Naive thymus-derived CD4-positive, alpha-beta T cell (primary cell): ENCODE measurements around the gene BPGM. TPM values are rescaled to one million over a fixed set of nuclear protein-coding genes. Genes with fewer than 3 reads are reported as not detected.
A peak's percentile ranks its signal among the peaks of the same experiment; 100 is the strongest.
"Not testable (repeated sequence)": the region's sequence is repeated elsewhere in the genome, so short reads cannot be mapped to it uniquely, and the experiment has no call there.

Experiments
- ATAC-seq: fragments of 150-1000 bp; cut with Tn5 transposase; 2 replicates; pipeline ENCODE4 v1.10.0; 2021; ENCODE audit warnings: mild to moderate bottlenecking, moderate library complexity
- CTCF ChIA-PET: fragments of 350-600 bp; sonication (Branson Sonifier 250); formaldehyde crosslinking; loops from one replicate; lab custom pipeline; 2021; ENCODE audit warnings: antibody characterized with exemption; lab: Charles Lee
- POLR2A ChIA-PET: fragments of 350-600 bp; sonication (Branson Sonifier 250); formaldehyde crosslinking; loops from one replicate; lab custom pipeline; 2021; ENCODE audit warnings: antibody characterized with exemption, inconsistent platforms; lab: Charles Lee
- DNase-seq, 9 donors: peaks; one replicate each; pipeline versions ENCODE4 v3.0.0 to v3.0.0-alpha.2; 2020 to 2022; ENCODE audit warnings: mixed read lengths in 1 of 9
- H3K27ac ChIP-seq: one replicate; pipeline ENCODE4 v1.7.0; 2013; ENCODE audit warnings: mild to moderate bottlenecking, low read depth, low read length, moderate library complexity
- H3K27me3 ChIP-seq, 2 donors: one replicate each; pipeline ENCODE4 v1.7.0; 2013; ENCODE audit warnings: low read length in 2 of 2, mild to moderate bottlenecking in 2 of 2, moderate library complexity in 2 of 2; ENCODE audit not compliant: control insufficient read depth in 2 of 2, insufficient read depth in 2 of 2
- H3K36me3 ChIP-seq, 3 experiments: 1 replicate in 2 of 3; 2 replicates in 1 of 3; pipeline ENCODE4 v1.7.0; 2013; ENCODE audit warnings: low read length in 3 of 3, mild to moderate bottlenecking in 3 of 3, moderate library complexity in 1 of 3; ENCODE audit not compliant: insufficient read depth in 3 of 3, control insufficient read depth in 2 of 3
- H3K4me1 ChIP-seq, 2 donors: one replicate each; pipeline ENCODE4 v1.7.0; 2013; ENCODE audit warnings: low read length in 2 of 2, mild to moderate bottlenecking in 2 of 2, moderate library complexity in 1 of 2; ENCODE audit not compliant: control insufficient read depth in 2 of 2, insufficient read depth in 2 of 2
- H3K4me3 ChIP-seq: 2 replicates; pipeline ENCODE4 v1.7.0; 2013; ENCODE audit warnings: mild to moderate bottlenecking, low read length
- H3K9me3 ChIP-seq, 3 experiments: 1 replicate in 2 of 3; 2 replicates in 1 of 3; pipeline ENCODE4 v1.7.0; 2013; ENCODE audit warnings: low read length in 3 of 3; ENCODE audit not compliant: control insufficient read depth in 2 of 3
- H3K27ac Mint-ChIP-seq, 9 donors: one replicate each; pipeline ENCODE4 v1.8.0; 2020 to 2022; ENCODE audit warnings: mixed read lengths in 9 of 9, mild to moderate bottlenecking in 8 of 9, moderate library complexity in 5 of 9, inconsistent platforms in 2 of 9
- H3K27me3 Mint-ChIP-seq, 5 donors: one replicate each; pipeline ENCODE4 v1.8.0; 2021 to 2022; ENCODE audit warnings: mixed read lengths in 5 of 5, mild to moderate bottlenecking in 1 of 5
- H3K36me3 Mint-ChIP-seq, 5 donors: one replicate each; pipeline ENCODE4 v1.8.0; 2020 to 2022; ENCODE audit warnings: mixed read lengths in 5 of 5, mild to moderate bottlenecking in 3 of 5, inconsistent platforms in 1 of 5
- H3K4me1 Mint-ChIP-seq, 7 donors: one replicate each; pipeline ENCODE4 v1.8.0; 2020 to 2022; ENCODE audit warnings: mixed read lengths in 7 of 7, mild to moderate bottlenecking in 3 of 7, inconsistent platforms in 1 of 7
- H3K4me3 Mint-ChIP-seq, 10 donors: one replicate each; pipeline ENCODE4 v1.8.0; 2020 to 2022; ENCODE audit warnings: mild to moderate bottlenecking in 10 of 10, mixed read lengths in 10 of 10, moderate library complexity in 6 of 10, inconsistent platforms in 2 of 10
- H3K9me3 Mint-ChIP-seq, 11 donors: one replicate each; pipeline ENCODE4 v1.8.0; 2020 to 2022; ENCODE audit warnings: mixed read lengths in 11 of 11, mild to moderate bottlenecking in 4 of 11, inconsistent platforms in 1 of 11, moderate library complexity in 1 of 11
- intact Hi-C, 2 donors: fragments of 100-400 bp; cut with micrococcal nuclease; formaldehyde crosslinking; loops; one replicate each; pipeline ENCODE4 v1.15.1; 2023
- polyA plus RNA-seq, 2 donors: library from polyadenylated mRNA; unstranded; fragments of 300-500 nt; fragmentation: Illumina TruSeq; gene quantifications; one replicate each; pipeline ENCODE4 v1.2.3, GENCODE V29; 2021
- total RNA-seq, 6 experiments: library from RNA in 5 of 6; stranded (reverse) in 5 of 6; gene quantifications; 1 replicate in 5 of 6; 2 replicates in 1 of 6; pipeline ENCODE4 v1.2.3 and lab custom pipeline; 2021 to 2026

BPGM gene
- total and polyA plus RNA-seq, 7 experiments from 2014 or later = 12.7 to 33.9 (median 19.0) TPM

DNA sequence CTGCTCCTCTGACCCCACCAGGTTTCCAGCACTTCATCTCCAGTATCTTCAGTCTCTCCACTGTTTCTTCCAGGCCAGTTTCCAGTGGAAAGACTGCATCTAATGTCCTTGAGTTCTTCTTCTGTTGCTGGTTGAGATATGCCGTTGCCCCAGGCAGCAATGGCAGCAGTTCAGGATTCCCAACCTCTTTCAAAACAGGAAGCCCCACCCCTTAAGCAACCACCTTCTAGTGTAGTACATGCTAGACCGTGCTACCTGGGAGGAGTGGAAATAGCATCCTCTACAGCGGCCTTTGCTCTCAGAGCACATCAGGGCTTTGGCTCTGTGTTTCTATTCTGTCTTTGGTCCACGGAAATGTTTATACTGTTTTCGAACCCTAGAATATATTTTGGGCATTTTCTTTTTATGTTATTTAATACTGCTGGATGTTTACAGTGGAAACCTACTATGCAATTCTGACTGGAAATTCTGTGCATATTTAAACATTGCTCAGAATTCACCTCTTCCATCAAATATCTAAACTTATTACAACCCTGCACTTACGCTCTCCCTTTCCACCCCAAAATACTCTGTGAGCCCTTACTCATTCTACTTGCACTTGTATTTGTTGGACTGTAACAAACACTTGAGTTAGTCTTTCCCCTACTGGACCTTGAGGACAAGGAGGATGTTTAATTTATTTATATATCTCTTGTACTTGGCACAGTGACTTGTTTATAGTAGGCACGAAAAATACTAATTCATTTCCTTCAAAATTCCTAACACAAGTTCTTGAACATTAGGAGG is 8.5 kb upstream of the BPGM start:
- Mint-ChIP-seq H3K27ac (peak overlapping the region in 8 of 9 donors; percentile 19 to 94 (median 84)), H3K4me1 (peaks cover 24 to 54% (median 38%) of the 10 kb centered on the region in 7 donors), H3K27me3 (no peaks in the 10 kb centered on the region), H3K9me3 (peaks cover 0 to 18% (median 2%) of the 10 kb centered on the region in 11 donors), H3K4me3 (peak overlapping the region; percentile 20 to 74 (median 58)), H3K36me3 (peaks cover 0 to 14% (median 0%) of the 10 kb centered on the region in 5 donors)
- Histone ChIP-seq H3K4me3 (no peak overlapping the region), H3K27ac (no peak overlapping the region), H3K4me1 (peaks cover 12 to 20% of the 10 kb centered on the region in 2 donors), H3K9me3 (no peaks in the 10 kb centered on the region), H3K36me3 (no peaks in the 10 kb centered on the region), H3K27me3 (no peaks in the 10 kb centered on the region)
- POLR2A ChIA-PET = interaction anchor here (3.8 to 7.0 kb wide), 2 partner anchors 9 to 31 kb away, joined by 13 to 115 read pairs; partner anchors contain the start of gene BPGM
- intact Hi-C loops = loop anchor here in 1 of 2 donors (1.0 kb wide), 1 partner anchor 8 kb away; the partner anchor contains the start of gene BPGM
- CTCF ChIA-PET = interaction anchor here (1.5 to 7.3 kb wide), 2 partner anchors 65 to 315 kb away, joined by 4 to 90 read pairs; no protein-coding TSS in a partner anchor
- peak in 6 of 9 donors; percentile 10 to 37 (median 30) for DNase-seq
- no peak for ATAC-seq

DNA sequence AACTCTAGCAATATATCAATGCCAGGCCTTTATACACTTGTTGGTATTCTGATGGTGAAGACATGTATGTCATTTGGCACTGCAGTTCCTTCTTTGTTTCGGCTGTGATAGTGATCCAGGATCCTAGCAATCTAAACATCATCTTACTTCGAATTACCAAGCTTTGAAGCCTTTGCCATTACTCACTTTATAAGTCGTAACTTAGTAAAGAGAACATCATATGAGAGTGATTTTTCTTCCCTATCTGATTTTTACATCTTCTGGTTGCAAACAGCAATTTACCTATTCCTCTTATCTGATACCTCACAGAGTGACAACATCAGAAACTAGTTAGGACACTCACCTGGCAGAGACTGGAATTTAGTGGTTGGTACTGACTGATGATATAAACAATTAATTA is 7.6 kb upstream of the BPGM start:
- ATAC-seq = no peak
- H3K4me1 Mint-ChIP-seq = peaks cover 19 to 54% (median 41%) of the 10 kb centered on the region in 7 donors
- Histone ChIP-seq H3K4me3 (no peak overlapping the region), H3K4me1 (peaks cover 12 to 23% of the 10 kb centered on the region in 2 donors), H3K9me3 (no peaks in the 10 kb centered on the region), H3K27ac (no peak overlapping the region), H3K27me3 (no peaks in the 10 kb centered on the region), H3K36me3 (no peaks in the 10 kb centered on the region)
- H3K27me3 Mint-ChIP-seq = no peaks in the 10 kb centered on the region
- H3K4me3 Mint-ChIP-seq = no peak overlapping the region
- DNase-seq = no peak
- H3K9me3 Mint-ChIP-seq = peaks cover 0 to 18% (median 2%) of the 10 kb centered on the region in 11 donors
- peak overlapping the region in 2 of 9 donors; percentile 20 to 84 for H3K27ac Mint-ChIP-seq
- intact Hi-C loops = no loop called here
- CTCF ChIA-PET = interaction anchor here (1.4 kb wide), 1 partner anchor 9 kb away, joined by 4 read pairs; no protein-coding TSS in a partner anchor
- POLR2A ChIA-PET = interaction anchor here (0.6 to 1.5 kb wide), 4 partner anchors 30 to 1387 kb away, joined by 3 to 8 read pairs (median 4); partner anchors contain the start of gene AGBL3
- peaks cover 0 to 14% (median 0%) of the 10 kb centered on the region in 5 donors for H3K36me3 Mint-ChIP-seq

DNA sequence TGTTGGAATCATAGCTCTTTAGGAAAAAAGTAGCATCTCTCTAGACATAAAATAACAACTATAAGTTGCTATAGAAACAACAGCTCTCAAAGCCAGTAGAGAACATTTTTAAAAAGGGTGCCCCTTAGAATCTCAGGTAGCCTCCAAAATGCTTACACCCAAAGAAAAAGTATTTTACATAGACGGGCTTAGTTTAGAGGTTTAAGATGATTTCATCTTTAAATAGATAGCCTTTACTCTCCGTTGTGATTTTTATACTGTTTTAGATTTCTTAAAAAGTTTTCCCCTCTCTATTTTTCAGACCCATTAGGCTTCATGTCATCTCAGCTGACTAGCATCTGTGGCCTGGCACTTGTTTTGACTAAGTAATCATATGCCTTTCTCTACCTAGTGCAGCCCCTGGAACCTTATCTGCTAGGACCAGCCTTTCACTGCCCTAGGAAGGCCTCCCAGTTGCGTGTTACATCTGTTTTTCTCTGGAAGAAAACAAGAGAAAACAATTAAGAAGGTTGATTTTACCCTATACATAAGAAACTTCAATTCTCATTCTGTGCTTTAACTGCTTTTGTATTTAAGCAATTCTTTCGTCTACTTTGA is 6.9 kb upstream of the BPGM start:
- Histone ChIP-seq H3K9me3 (no peaks in the 10 kb centered on the region), H3K27me3 (no peaks in the 10 kb centered on the region), H3K27ac (no peak overlapping the region), H3K4me1 (peaks cover 12 to 28% of the 10 kb centered on the region in 2 donors), H3K36me3 (no peaks in the 10 kb centered on the region), H3K4me3 (no peak overlapping the region)
- H3K27ac Mint-ChIP-seq = peak overlapping the region in 2 of 9 donors; percentile 32 to 49
- intact Hi-C loops = no loop called here
- H3K27me3 Mint-ChIP-seq = no peaks in the 10 kb centered on the region
- H3K4me1 Mint-ChIP-seq = peaks cover 22 to 54% (median 42%) of the 10 kb centered on the region in 7 donors
- ATAC-seq (no peak), DNase-seq (no peak)
- no peak overlapping the region for H3K4me3 Mint-ChIP-seq
- H3K36me3 Mint-ChIP-seq = peaks cover 0 to 14% (median 0%) of the 10 kb centered on the region in 5 donors
- ChIA-PET CTCF (interaction anchor here (1.4 kb wide), 1 partner anchor 10 kb away, joined by 4 read pairs; no protein-coding TSS in a partner anchor), POLR2A (interaction anchor here (0.6 to 1.5 kb wide), 7 partner anchors 8 to 1387 kb away, joined by 3 to 8 read pairs (median 4); partner anchors contain the start of genes AGBL3 and TMEM140)
- H3K9me3 Mint-ChIP-seq = peaks cover 0 to 18% (median 2%) of the 10 kb centered on the region in 11 donors

DNA sequence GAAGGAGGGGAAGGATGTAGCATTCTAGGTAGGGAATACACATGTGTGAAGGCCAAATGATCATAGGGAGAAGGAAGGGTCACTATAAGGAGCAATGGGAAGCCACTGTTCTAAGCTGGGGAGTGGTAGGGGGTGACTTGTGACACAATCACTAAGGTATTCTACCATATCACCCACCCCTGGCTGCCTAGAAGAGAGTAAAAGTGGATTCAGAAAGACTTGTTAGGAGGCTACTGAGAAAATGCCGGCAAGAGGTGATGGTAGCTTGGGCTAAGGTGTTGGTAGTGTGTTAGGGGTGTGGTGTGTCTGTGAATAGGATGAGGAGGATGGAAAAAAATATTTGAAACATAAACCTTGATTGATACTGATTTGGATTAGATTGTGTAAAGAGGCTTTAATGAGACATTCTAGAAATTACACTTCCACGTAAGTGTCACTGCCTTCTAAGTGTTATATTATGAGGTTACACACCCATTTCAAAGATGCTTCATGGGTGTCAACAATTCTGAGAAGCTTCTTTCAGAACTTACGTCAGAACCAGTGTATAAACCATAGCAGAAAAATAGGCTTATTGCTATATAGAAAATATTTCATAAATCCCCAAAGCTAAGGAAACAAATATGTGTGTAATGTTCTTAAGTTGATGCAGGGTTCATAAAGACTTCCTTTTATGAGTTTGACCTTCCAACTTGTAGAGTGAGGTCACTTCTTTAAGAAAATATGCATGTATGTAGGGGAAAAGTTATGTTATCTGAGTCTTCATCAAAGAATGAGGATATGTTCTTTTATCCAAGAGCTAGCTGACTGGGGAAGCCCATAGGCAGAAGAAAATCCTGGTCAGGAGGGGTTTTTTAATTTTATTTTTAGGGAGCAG is 5.6 kb upstream of the BPGM start:
- H3K27ac ChIP-seq = no peak overlapping the region
- peaks cover 15 to 37% of the 10 kb centered on the region in 2 donors for H3K4me1 ChIP-seq
- H3K4me3 Mint-ChIP-seq = peak overlapping the region in 2 of 10 donors; percentile 1 to 2
- H3K4me3 ChIP-seq = no peak overlapping the region
- no peaks in the 10 kb centered on the region for H3K36me3 ChIP-seq
- ChIA-PET CTCF (interaction anchor here (1.3 kb wide), 1 partner anchor 9 kb away, joined by 5 read pairs; no protein-coding TSS in a partner anchor), POLR2A (interaction anchor here (0.6 to 1.0 kb wide), 3 partner anchors 28 to 517 kb away, joined by 3 to 4 read pairs (median 3); no protein-coding TSS in a partner anchor)
- no peaks in the 10 kb centered on the region for H3K27me3 Mint-ChIP-seq
- H3K27me3 ChIP-seq = no peaks in the 10 kb centered on the region
- intact Hi-C loops = no loop called here
- H3K4me1 Mint-ChIP-seq = peaks cover 17 to 49% (median 36%) of the 10 kb centered on the region in 7 donors
- H3K9me3 Mint-ChIP-seq = peaks cover 0 to 17% (median 2%) of the 10 kb centered on the region in 11 donors
- DNase-seq (no peak), ATAC-seq (peak; percentile 60)
- H3K27ac Mint-ChIP-seq = peak overlapping the region in 7 of 9 donors; percentile 60 to 86 (median 79)
- H3K9me3 ChIP-seq = no peaks in the 10 kb centered on the region
- H3K36me3 Mint-ChIP-seq = peaks cover 0 to 13% (median 0%) of the 10 kb centered on the region in 5 donors

DNA sequence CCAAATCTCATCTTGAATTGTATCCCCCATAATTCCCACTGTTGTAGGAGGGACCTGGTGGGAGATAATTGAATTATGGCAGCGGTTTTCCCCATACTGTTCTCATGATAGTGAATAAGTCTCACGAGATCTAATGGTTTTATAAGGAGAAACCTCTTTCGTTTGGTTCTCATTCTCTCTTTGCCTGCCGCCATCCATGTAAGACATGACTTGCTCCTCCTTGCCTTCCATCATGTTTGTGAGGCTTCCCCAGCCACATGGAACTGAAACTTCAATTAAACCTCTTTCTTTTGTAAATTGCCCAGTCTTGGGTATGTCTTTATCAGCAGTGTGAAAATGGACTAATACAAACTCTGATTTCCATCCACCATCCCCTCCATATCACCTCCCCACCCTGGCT is 4.7 kb upstream of the BPGM start:
- Mint-ChIP-seq H3K9me3 (peaks cover 0 to 11% (median 2%) of the 10 kb centered on the region in 11 donors), H3K27ac (peak overlapping the region in 6 of 9 donors; percentile 43 to 82 (median 68)), H3K4me1 (peaks cover 15 to 42% (median 28%) of the 10 kb centered on the region in 7 donors)
- H3K4me3 Mint-ChIP-seq, H3K27me3 ChIP-seq, intact Hi-C loops, H3K36me3 ChIP-seq, H3K9me3 ChIP-seq, DNase-seq, H3K4me3 ChIP-seq, H3K27me3 Mint-ChIP-seq, ATAC-seq, H3K36me3 Mint-ChIP-seq: not testable (repeated sequence)
- POLR2A ChIA-PET = interaction anchor here (1.3 kb wide), 1 partner anchor 48 kb away, joined by 3 read pairs; no protein-coding TSS in a partner anchor
- Histone ChIP-seq H3K27ac (peak overlapping the region; percentile 4), H3K4me1 (peaks cover 10 to 38% of the 10 kb centered on the region in 2 donors)
- CTCF ChIA-PET = interaction anchor here (1.3 kb wide), 1 partner anchor 10 kb away, joined by 5 read pairs; no protein-coding TSS in a partner anchor
